ENCODE data around the gene PTPRM.

The PTPRM gene

DNA sequence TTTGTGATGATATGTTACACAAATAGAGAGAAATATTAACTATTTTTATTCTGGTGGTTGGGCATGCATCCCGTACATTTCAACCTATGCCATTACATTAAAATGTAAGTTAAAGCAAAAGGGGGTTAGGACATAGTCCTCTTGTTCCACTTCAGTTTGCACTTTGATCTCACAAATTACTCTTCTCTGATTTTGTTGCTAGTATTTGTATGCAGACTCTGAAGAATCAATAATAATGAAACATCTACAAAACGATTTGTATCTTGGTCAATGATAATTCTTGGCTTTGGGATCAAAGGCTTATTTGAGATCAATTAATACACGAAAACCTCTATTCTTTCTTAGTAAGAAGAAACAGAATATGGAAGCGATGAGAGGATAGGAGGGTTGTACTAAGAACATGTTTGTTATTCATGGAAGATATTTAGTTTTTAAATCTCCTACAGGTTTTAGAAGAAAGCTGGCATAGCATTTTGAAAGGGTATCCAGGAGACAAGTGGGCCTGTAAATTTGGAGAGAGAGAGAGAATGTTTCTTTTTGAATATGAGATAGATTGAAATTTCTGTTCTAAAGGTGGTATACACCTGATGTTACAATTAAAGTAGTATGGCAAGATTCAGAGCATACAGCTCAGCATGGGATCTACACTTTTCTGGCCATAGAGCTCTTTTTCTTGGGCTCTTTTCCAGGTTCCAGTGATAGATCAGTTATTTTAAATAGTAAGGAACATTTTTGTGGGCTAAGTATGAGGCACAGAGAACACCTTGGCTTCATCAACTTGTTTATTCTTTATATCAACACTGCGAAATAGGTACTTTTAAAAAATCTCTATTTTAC is 347.9 kb downstream of the PTPRM start:
- Mint-ChIP-seq H3K27ac (no peak overlapping the region), H3K36me3 (no peaks in the 10 kb centered on the region), H3K9me3 (peaks cover 0 to 3% of the 10 kb centered on the region in 2 donors), H3K27me3 (no peaks in the 10 kb centered on the region), H3K4me3 (no peak overlapping the region), H3K4me1 (no peaks in the 10 kb centered on the region)
- ATAC-seq (replicated peaks) = no peak
- no peak for DNase-seq

DNA sequence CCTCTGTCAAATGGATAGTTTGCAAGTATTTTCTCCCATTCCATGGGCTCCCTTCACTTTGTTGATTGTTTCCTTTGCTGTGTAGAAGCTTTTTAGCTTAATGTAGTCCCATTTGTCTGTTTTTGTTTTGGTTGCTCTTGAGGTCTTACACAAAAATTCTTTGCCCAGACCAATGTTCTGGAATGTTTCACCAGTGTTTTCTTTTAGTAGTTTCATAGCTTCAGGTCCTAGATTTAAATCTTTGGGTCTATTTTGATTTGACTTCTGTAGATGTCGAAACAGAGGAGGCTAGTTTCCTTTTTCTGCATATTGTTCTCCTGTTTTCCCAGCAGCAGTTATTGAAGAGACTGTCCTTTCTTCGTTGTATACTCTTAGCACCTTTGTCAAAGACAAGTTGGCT is 351.6 kb downstream of the PTPRM start:
- no peak for DNase-seq

DNA sequence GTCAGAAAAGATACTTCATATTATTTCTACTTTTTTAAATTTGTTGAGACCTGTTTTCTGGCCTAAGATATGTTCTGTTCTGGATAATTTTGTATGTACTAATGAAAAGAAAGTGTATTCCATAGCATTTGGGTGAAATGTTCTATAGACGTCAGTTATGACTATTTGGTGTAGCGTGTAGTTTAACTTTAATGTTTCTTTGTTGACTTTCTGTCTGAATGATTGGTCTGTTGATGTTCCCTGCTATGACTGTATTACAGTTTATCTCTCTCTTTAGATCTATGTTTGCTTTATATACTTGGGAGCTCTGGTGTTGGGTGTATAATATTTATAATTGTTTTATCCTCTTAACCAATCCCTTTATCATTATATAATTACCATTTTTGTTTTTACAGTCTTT is 352.4 kb downstream of the PTPRM start:
- Mint-ChIP-seq H3K36me3 (no peaks in the 10 kb centered on the region), H3K27ac (no peak overlapping the region), H3K9me3 (peaks cover 4 to 7% of the 10 kb centered on the region in 2 donors), H3K4me1 (no peaks in the 10 kb centered on the region), H3K4me3 (no peak overlapping the region), H3K27me3 (peaks cover 0 to 5% of the 10 kb centered on the region in 2 donors)
- no peak for DNase-seq
- no peak for ATAC-seq (replicated peaks)

More for the DNA sequence above, 351.6 kb downstream of the PTPRM start:
- Mint-ChIP-seq H3K4me1 (no peaks in the 10 kb centered on the region), H3K4me3 (no peak overlapping the region), H3K9me3 (peaks cover 4 to 7% of the 10 kb centered on the region in 2 donors), H3K36me3 (no peaks in the 10 kb centered on the region), H3K27ac (no peak overlapping the region), H3K27me3 (peaks cover 0 to 5% of the 10 kb centered on the region in 2 donors)
- no peak for ATAC-seq (replicated peaks)

DNA sequence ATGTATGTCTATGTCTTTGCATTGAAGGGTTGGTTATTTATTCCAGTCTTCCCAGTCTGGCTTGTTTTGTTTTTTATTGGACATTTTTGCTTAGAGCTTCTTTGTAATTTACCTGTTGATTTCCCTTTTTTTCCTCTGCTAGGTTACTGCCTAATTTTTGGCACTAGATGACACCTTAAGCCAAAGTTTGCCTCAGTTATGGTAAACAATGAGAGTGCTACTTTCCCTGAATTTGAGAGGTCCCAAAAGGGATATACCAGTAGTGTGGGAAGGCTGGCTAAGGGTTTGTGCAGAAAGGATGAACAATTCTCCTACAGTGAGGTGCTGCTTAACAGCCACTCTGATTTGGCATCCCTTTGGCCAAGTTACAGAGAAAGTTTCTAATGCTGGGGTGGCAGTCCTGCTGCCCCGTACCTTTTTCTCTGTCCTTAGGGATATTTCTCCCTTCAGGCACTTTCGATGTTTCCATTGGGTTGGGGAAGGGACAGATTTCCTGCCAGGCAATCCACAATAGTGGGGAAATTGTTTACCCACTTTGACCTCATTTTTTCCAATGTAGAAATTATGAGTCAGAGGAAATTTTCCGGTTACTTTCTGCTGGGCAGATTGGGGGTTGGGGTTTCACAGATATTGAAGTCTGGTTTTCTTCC is 354.9 kb downstream of the PTPRM start:
- DNase-seq = no peak
- Mint-ChIP-seq H3K27me3 (peaks cover 0 to 5% of the 10 kb centered on the region in 2 donors), H3K36me3 (no peaks in the 10 kb centered on the region), H3K4me1 (no peaks in the 10 kb centered on the region), H3K9me3 (peaks cover 4 to 9% of the 10 kb centered on the region in 2 donors), H3K4me3 (no peak overlapping the region), H3K27ac (no peak overlapping the region)
- ATAC-seq (replicated peaks) = no peak

DNA sequence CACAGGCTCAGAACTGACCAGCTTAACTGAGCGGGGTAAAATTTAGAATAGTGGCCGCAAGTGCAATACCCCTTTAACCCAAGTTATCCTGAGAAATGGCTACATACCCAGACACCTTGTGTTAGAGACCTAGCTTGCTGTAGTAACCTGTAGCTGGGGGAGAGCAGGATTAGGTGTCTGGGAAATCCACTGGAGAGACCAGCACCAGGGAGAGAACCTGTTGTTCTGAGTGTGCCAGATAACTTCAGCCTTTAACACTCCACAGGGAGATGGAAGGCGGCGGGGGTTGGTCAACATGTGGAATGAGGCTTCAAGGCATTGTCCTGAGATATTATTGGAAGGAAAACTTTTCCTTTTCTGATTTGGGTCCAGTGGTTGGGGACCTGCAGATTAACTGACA is 356.0 kb downstream of the PTPRM start:
- H3K27ac Mint-ChIP-seq = no peak overlapping the region
- peaks cover 4 to 9% of the 10 kb centered on the region in 2 donors for H3K9me3 Mint-ChIP-seq
- H3K36me3 Mint-ChIP-seq = no peaks in the 10 kb centered on the region
- peaks cover 0 to 5% of the 10 kb centered on the region in 2 donors for H3K27me3 Mint-ChIP-seq
- ATAC-seq (replicated peaks) (no peak), DNase-seq (no peak)
- no peak overlapping the region for H3K4me3 Mint-ChIP-seq
- no peaks in the 10 kb centered on the region for H3K4me1 Mint-ChIP-seq

DNA sequence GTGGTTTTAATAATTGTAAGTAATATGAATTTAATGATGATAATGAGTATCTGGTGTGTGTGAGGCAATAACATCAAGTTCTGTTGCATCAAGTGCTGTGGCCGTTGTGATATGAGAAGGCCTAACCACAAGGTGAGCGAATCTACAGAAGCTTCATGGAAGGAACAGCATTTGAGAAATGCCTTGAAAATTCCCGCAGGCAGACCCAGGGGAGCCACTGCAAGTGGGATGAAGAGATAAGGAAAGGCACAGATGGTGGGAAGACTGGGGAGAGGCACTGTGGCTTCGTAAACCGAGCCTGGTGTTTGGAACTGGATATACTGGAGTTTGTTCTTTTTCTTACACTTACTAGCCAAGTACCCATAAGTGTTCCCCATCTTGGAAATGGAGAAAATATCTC is 357.5 kb downstream of the PTPRM start:
- H3K27ac Mint-ChIP-seq = no peak overlapping the region
- H3K36me3 Mint-ChIP-seq = no peaks in the 10 kb centered on the region
- ATAC-seq (replicated peaks) (no peak), DNase-seq (no peak)
- no peaks in the 10 kb centered on the region for H3K4me1 Mint-ChIP-seq
- peaks cover 0 to 5% of the 10 kb centered on the region in 2 donors for H3K27me3 Mint-ChIP-seq
- H3K4me3 Mint-ChIP-seq = no peak overlapping the region
- peaks cover 4 to 7% of the 10 kb centered on the region in 2 donors for H3K9me3 Mint-ChIP-seq

DNA sequence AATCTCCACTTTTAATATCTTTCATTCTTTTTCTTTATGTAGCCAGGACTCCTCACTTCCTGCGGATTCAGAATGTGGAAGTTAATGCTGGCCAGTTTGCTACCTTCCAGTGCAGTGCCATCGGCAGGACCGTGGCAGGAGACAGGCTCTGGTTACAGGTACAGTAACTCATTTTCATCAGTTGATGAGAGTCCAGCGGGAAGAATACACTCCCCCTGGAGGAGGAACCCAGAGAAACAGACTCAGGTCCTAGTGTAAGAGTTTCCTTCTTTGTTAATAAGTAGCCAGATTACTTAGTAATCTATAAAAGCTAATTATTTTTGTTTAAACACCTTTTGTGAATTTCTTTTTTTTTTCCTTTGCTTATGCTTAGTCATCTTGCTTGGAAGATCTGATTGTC is 359.4 kb downstream of the PTPRM start:
- no peak for ATAC-seq (replicated peaks)
- no peaks in the 10 kb centered on the region for H3K36me3 Mint-ChIP-seq

DNA sequence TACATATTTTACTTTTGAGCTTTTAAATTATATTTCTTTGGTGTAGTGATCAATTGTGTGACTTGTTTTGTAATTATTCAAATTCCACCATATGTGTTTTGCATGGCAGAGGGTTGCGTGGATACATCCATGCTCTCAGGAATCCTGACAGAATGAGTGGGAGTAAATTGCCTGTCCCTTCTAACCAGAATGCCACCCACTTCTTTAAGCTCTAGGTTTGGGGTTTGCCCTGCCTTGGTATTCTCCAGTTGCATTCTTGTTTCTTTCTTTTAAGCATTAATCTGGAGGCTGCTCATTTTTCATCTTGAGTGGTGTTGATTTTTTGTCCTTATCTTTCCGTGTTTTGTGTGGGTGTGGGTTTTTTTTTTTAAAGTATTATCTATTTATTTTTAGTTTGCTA is 360.0 kb downstream of the PTPRM start:
- Mint-ChIP-seq H3K4me1 (no peaks in the 10 kb centered on the region), H3K27ac (no peak overlapping the region)

More for the DNA sequence above, 359.4 kb downstream of the PTPRM start:
- DNase-seq = no peak
- Mint-ChIP-seq H3K4me3 (no peak overlapping the region), H3K4me1 (no peaks in the 10 kb centered on the region), H3K27me3 (no peaks in the 10 kb centered on the region), H3K27ac (no peak overlapping the region), H3K9me3 (peaks cover 3 to 4% of the 10 kb centered on the region in 2 donors)

DNA sequence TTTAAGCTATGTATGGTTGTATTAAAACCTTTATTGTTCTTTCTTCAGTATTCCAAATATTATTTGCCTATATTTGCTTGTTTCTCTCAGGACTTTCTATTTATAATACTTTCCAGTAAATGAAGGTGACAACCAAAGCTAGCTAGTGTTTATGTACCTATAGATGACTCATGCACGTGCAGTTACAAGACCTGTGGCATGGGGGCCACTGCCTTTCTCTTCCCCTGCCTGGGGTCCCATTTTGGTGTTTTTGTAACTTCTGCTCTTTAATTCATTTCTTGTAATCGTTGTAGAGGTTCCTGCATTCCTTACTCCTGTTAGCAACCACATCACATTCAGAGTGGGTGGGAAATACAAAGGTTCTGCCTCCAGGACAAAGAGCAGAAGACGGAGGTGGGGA is 364.6 kb downstream of the PTPRM start:
- Mint-ChIP-seq H3K36me3 (no peaks in the 10 kb centered on the region), H3K27ac (no peak overlapping the region), H3K4me1 (no peaks in the 10 kb centered on the region), H3K9me3 (no peaks in the 10 kb centered on the region), H3K27me3 (no peaks in the 10 kb centered on the region), H3K4me3 (no peak overlapping the region)
- ATAC-seq (replicated peaks) = no peak
- no peak for DNase-seq

More for the DNA sequence above, 360.0 kb downstream of the PTPRM start:
- Mint-ChIP-seq H3K9me3 (peaks cover 0 to 1% of the 10 kb centered on the region in 2 donors), H3K36me3 (no peaks in the 10 kb centered on the region), H3K27me3 (no peaks in the 10 kb centered on the region), H3K4me3 (no peak overlapping the region)
- DNase-seq (no peak), ATAC-seq (replicated peaks) (no peak)

DNA sequence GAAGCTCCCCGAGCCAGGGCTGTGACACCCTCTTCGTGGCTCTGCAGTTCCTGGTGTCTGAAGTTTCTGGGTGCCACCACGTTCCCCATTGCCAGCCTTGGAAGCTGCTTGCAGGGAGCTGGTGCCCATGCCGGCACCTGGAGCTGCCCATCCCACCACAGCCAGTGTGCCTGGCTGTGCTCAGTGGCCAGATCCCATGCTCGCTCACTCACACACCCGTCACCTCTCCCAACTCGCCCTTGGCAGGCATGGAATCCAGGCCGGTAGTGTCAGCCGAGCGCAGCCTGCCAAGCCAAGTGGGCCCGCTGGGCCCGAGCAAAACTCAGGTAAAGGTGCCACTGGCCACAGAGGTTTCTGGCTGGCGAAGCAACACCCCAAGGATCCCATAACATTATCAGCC is 370.2 kb downstream of the PTPRM start:
- Mint-ChIP-seq H3K9me3 (no peaks in the 10 kb centered on the region), H3K27me3 (no peaks in the 10 kb centered on the region), H3K36me3 (no peaks in the 10 kb centered on the region), H3K4me1 (no peaks in the 10 kb centered on the region), H3K4me3 (no peak overlapping the region), H3K27ac (no peak overlapping the region)
- DNase-seq (no peak), ATAC-seq (replicated peaks) (no peak)

DNA sequence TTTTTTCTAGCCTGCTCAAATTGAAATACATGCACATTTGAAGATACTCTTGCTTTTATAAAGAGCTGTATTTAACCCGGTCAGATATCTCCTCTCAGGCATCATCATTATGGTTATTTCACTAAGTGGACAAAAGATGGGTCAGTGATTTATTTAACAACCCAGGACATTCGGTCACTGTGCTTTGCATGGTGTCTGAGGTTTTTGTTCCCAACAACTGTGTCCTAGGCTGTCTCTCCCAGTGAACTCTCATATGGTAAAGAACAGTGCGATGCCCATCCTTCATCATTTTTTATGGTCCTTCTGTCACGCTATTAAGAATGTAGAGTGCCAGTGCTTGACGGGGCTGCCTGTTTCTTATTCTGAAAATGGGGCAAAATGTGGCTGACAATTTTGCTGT is 372.4 kb downstream of the PTPRM start:
- ATAC-seq (replicated peaks) = no peak
- Mint-ChIP-seq H3K27me3 (no peaks in the 10 kb centered on the region), H3K27ac (no peak overlapping the region), H3K9me3 (no peaks in the 10 kb centered on the region), H3K4me1 (no peaks in the 10 kb centered on the region), H3K4me3 (no peak overlapping the region), H3K36me3 (no peaks in the 10 kb centered on the region)
- DNase-seq = no peak

DNA sequence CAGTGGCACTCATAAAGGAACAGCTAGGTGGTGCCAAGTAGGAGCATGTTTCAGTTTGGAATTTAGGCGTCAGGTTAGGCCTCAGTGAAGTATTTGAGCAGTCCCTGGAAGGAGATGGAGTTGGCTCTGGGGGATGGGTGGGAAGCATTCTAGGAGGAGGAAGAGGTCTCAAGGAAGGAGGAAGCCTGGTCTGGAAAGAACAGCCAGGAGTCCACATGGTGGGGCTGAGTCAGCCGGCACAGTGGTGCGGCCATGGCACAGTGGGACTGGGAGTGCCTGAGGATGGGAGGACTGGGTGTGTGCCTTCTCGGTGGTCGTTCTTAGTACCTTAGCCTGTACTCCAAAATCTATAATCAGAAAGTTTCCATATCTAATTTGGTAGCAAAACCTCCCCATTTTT is 373.3 kb downstream of the PTPRM start:
- no peak overlapping the region for H3K27ac Mint-ChIP-seq
- ATAC-seq (replicated peaks) (no peak), DNase-seq (no peak)
- no peak overlapping the region for H3K4me3 Mint-ChIP-seq
- H3K9me3 Mint-ChIP-seq = no peaks in the 10 kb centered on the region
- no peaks in the 10 kb centered on the region for H3K36me3 Mint-ChIP-seq
- no peaks in the 10 kb centered on the region for H3K4me1 Mint-ChIP-seq
- no peaks in the 10 kb centered on the region for H3K27me3 Mint-ChIP-seq

DNA sequence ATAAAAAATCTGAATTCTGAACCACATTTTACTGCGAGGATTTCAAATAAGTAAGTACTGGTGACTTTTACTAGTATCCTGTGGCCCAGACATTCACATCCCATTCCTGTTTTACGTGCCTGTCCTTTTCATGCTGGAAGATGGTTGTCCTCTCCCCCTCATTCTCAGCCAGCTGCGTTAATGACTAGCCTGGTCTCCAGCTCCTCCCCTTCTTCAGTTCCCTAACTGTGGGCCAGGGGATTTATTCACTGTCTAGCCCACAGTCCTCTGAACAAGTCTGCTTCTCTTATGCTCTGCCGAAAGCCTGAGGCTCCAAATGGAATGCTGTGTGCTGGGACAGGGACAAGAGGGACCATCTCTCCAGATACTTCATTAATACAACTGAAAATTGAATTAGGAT is 373.9 kb downstream of the PTPRM start:
- no peak overlapping the region for H3K4me3 Mint-ChIP-seq
- DNase-seq (no peak), ATAC-seq (replicated peaks) (no peak)
- no peaks in the 10 kb centered on the region for H3K27me3 Mint-ChIP-seq
- no peaks in the 10 kb centered on the region for H3K4me1 Mint-ChIP-seq
- H3K9me3 Mint-ChIP-seq = no peaks in the 10 kb centered on the region
- no peaks in the 10 kb centered on the region for H3K36me3 Mint-ChIP-seq
- H3K27ac Mint-ChIP-seq = no peak overlapping the region

DNA sequence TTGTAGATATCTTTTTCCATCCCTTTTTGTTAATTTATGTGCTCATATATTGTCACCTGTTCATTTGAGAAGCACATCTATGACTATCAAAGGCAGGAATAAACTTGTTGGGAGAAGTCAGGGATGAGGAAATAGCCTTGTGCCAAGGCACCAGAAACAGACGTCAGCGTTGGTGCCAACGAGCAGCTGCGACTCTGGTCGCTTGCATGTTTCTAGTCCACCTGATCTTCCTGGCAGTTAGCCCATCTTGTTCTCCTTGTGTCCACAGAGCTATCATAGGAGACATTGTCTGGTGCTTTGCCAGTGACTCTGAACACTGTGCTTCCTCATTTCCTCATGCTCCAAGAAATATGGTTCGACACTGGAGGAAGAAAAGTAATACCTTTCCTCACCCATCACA is 374.4 kb downstream of the PTPRM start:
- no peaks in the 10 kb centered on the region for H3K9me3 Mint-ChIP-seq
- no peak overlapping the region for H3K4me3 Mint-ChIP-seq
- H3K36me3 Mint-ChIP-seq = no peaks in the 10 kb centered on the region
- no peaks in the 10 kb centered on the region for H3K27me3 Mint-ChIP-seq
- no peaks in the 10 kb centered on the region for H3K4me1 Mint-ChIP-seq
- no peak overlapping the region for H3K27ac Mint-ChIP-seq
- ATAC-seq (replicated peaks) = no peak
- DNase-seq = no peak

DNA sequence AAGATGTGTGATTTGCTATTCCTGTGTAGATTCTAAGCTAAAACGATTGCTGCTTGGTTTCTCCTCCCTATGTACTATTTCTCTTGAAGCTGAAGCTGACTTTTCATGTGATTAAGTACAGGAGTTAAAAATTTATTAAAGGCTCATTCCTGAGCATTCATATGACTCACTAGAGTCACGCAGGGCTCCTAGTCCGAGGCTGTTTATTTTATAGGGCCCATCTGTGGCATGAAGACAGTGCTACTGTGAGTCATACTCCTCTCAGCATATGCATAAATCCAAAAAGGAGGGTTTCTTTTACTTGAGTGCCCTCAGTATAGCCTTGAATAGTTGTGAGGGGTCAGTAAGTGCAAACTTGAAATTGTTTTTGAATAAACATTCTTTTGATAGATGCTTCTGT is 378.8 kb downstream of the PTPRM start:
- DNase-seq (no peak), ATAC-seq (replicated peaks) (no peak)
- Mint-ChIP-seq H3K27ac (no peak overlapping the region), H3K27me3 (no peaks in the 10 kb centered on the region), H3K4me3 (no peak overlapping the region), H3K4me1 (no peaks in the 10 kb centered on the region), H3K36me3 (no peaks in the 10 kb centered on the region), H3K9me3 (no peaks in the 10 kb centered on the region)
